Stimulated activated CD4-positive, alpha-beta T cell treated with anti-CD3 and anti-CD28 coated beads, Interleukin-1b, Interleukin-23, amount 100 ng/mL, for 4 hours (primary cell): ENCODE measurements around the gene PRKCE.

ENCODE experiments used
- DNase-seq, 2 donors: peaks; one replicate each; pipeline ENCODE4 v3.0.0-alpha.2; 2020; ENCODE audit warnings: low read depth in 2 of 2

Gene PRKCE

GRCh38 chr2:46227674-46228289 lies 576.3 kb downstream of the PRKCE start:
- DNase-seq, result no peak

- no peak for DNase-seq
These were observed 577.9 kb downstream of the PRKCE start for GRCh38 chr2:46229134-46230063.

- no peak for DNase-seq
These were observed 578.7 kb downstream of the PRKCE start for GRCh38 chr2:46230115-46230571.

GRCh38 chr2:46230677-46231425 lies 579.4 kb downstream of the PRKCE start:
- DNase-seq, result no peak

- no peak for DNase-seq
These were observed 580.2 kb downstream of the PRKCE start for GRCh38 chr2:46231721-46232120.

- DNase-seq, result no peak
These were observed 581.4 kb downstream of the PRKCE start for GRCh38 chr2:46232860-46233259.

- no peak for DNase-seq
These were observed 584.8 kb downstream of the PRKCE start for GRCh38 chr2:46236006-46236875.

- DNase-seq, result no peak
These were observed 585.7 kb downstream of the PRKCE start for GRCh38 chr2:46236876-46237859.
